NCI-H1092 treated with DMSO at 0.1 percent for 48 hours (cell line): ENCODE results near the gene HES1.
"Not testable (repeated sequence)": the region's sequence is repeated elsewhere in the genome, so short reads cannot be mapped to it uniquely, and the experiment has no call there.

ENCODE experiments used
- DNase-seq: peaks from one replicate; lab custom pipeline; 2025; lab: John Stamatoyannopoulos, UW

Gene HES1

GRCh38 chr3:194128202-194128918, 7.6 kb upstream of the HES1 start:
- no peak for DNase-seq

- not testable (repeated sequence) for DNase-seq
These were observed 7.0 kb upstream of the HES1 start for GRCh38 chr3:194128919-194129295.

- no peak for DNase-seq
These were observed 6.3 kb upstream of the HES1 start for GRCh38 chr3:194129581-194130133.

- DNase-seq, result no peak
These were observed 5.8 kb upstream of the HES1 start for GRCh38 chr3:194130188-194130587.

- peak; percentile 60 for DNase-seq
These were observed 5.0 kb upstream of the HES1 start for GRCh38 chr3:194130807-194131589.

- no peak for DNase-seq
These were observed 3.3 kb upstream of the HES1 start for GRCh38 chr3:194132465-194133286.

GRCh38 chr3:194133661-194134230, 2.2 kb upstream of the HES1 start:
- DNase-seq, result peak; percentile 46

GRCh38 chr3:194134231-194134756, 1.7 kb upstream of the HES1 start:
- DNase-seq, result peak; percentile 46

GRCh38 chr3:194134757-194135515, 1.0 kb upstream of the HES1 start:
- peak; percentile 93 for DNase-seq

- DNase-seq, result no peak
These were observed 487 bp upstream of the HES1 start for GRCh38 chr3:194135516-194135805.

- peak; percentile 50 for DNase-seq
These were observed 615 bp downstream of the HES1 start for GRCh38 chr3:194136519-194137007.

- DNase-seq, result peak; percentile 66
These were observed 1.1 kb downstream of the HES1 start for GRCh38 chr3:194137008-194137505.

- DNase-seq, result peak; percentile 83
These were observed 1.8 kb downstream of the HES1 start for GRCh38 chr3:194137506-194138474.

- DNase-seq, result no peak
These were observed 2.8 kb downstream of the HES1 start for GRCh38 chr3:194138732-194139070.

GRCh38 chr3:194139071-194139813, 3.3 kb downstream of the HES1 start:
- DNase-seq, result no peak

- no peak for DNase-seq
These were observed 4.0 kb downstream of the HES1 start for GRCh38 chr3:194139814-194140391.

- peak; percentile 63 for DNase-seq
These were observed 4.8 kb downstream of the HES1 start for GRCh38 chr3:194140520-194141414.
